Osteocyte (in vitro differentiated cells): ENCODE measurements around the gene NRSN1. TPM values are rescaled to one million over a fixed set of nuclear protein-coding genes. Genes with fewer than 3 reads are reported as not detected.

Experiments used
- DNase-seq: peaks from one replicate; pipeline ENCODE4 v3.0.0; 2021; ENCODE audit warnings: mixed read lengths; ENCODE audit not compliant: unreplicated experiment; ENCODE audit errors: extremely low spot score
- H3K27ac Mint-ChIP-seq: one replicate; pipeline ENCODE4 v1.8.0; 2021; ENCODE audit warnings: mild to moderate bottlenecking, mixed read lengths; ENCODE audit not compliant: unreplicated experiment
- H3K27me3 Mint-ChIP-seq: one replicate; pipeline ENCODE4 v1.8.0; 2021; ENCODE audit warnings: mixed read lengths; ENCODE audit not compliant: unreplicated experiment
- H3K36me3 Mint-ChIP-seq: one replicate; pipeline ENCODE4 v1.8.0; 2021; ENCODE audit warnings: mixed read lengths; ENCODE audit not compliant: unreplicated experiment
- H3K4me1 Mint-ChIP-seq: one replicate; pipeline ENCODE4 v1.8.0; 2021; ENCODE audit warnings: mixed read lengths; ENCODE audit not compliant: unreplicated experiment
- H3K4me3 Mint-ChIP-seq: one replicate; pipeline ENCODE4 v1.8.0; 2021; ENCODE audit warnings: mild to moderate bottlenecking, moderate library complexity, mixed read lengths; ENCODE audit not compliant: unreplicated experiment
- H3K9me3 Mint-ChIP-seq: one replicate; pipeline ENCODE4 v1.8.0; 2021; ENCODE audit warnings: mixed read lengths; ENCODE audit not compliant: unreplicated experiment
- CTCF ChIP-seq: fragments of 200-600 bp; sonication (generic); IDR thresholded peaks from 2 replicates; pipeline ENCODE4 v1.5.0; 2021; ENCODE audit warnings: antibody characterized with exemption, mild to moderate bottlenecking, moderate library complexity
- total RNA-seq: library from RNA; stranded (reverse); gene quantifications from 2 replicates; pipeline ENCODE4 v1.2.1, GENCODE V29; 2021

NRSN1 gene
- total RNA-seq, 1 donor from 2014 or later = not detected

- no peak for DNase-seq
- TF ChIP-seq CTCF = no peak
- no peak overlapping the region for H3K4me3 Mint-ChIP-seq
- H3K27me3 Mint-ChIP-seq = no peaks in the 10 kb centered on the region
- H3K9me3 Mint-ChIP-seq = peaks cover 4% of the 10 kb centered on the region
- H3K36me3 Mint-ChIP-seq = no peaks in the 10 kb centered on the region
- H3K27ac Mint-ChIP-seq = no peak overlapping the region
- no peaks in the 10 kb centered on the region for H3K4me1 Mint-ChIP-seq
Observed at GRCh38 chr6:24146871-24147270, 20.9 kb downstream of the NRSN1 start.

GRCh38 chr6:24147511-24148153 is 21.6 kb downstream of the NRSN1 start:
- DNase-seq = no peak
- Mint-ChIP-seq H3K4me3 (no peak overlapping the region), H3K9me3 (peaks cover 4% of the 10 kb centered on the region), H3K27ac (no peak overlapping the region), H3K27me3 (no peaks in the 10 kb centered on the region), H3K36me3 (no peaks in the 10 kb centered on the region), H3K4me1 (no peaks in the 10 kb centered on the region)
- no peak for TF ChIP-seq CTCF

- H3K4me3 Mint-ChIP-seq = no peak overlapping the region
- no peaks in the 10 kb centered on the region for H3K36me3 Mint-ChIP-seq
- no peak for DNase-seq
- TF ChIP-seq CTCF = no peak
- no peak overlapping the region for H3K27ac Mint-ChIP-seq
- H3K9me3 Mint-ChIP-seq = peaks cover 4% of the 10 kb centered on the region
- H3K27me3 Mint-ChIP-seq = no peaks in the 10 kb centered on the region
- no peaks in the 10 kb centered on the region for H3K4me1 Mint-ChIP-seq
Observed at GRCh38 chr6:24148154-24148570, 22.1 kb downstream of the NRSN1 start.

GRCh38 chr6:24148684-24149083 is 22.7 kb downstream of the NRSN1 start:
- H3K4me3 Mint-ChIP-seq = no peak overlapping the region
- no peaks in the 10 kb centered on the region for H3K36me3 Mint-ChIP-seq
- no peak for DNase-seq
- H3K27me3 Mint-ChIP-seq = no peaks in the 10 kb centered on the region
- no peak for TF ChIP-seq CTCF
- H3K4me1 Mint-ChIP-seq = no peaks in the 10 kb centered on the region
- no peak overlapping the region for H3K27ac Mint-ChIP-seq
- peaks cover 4% of the 10 kb centered on the region for H3K9me3 Mint-ChIP-seq

- Mint-ChIP-seq H3K27me3 (no peaks in the 10 kb centered on the region), H3K27ac (no peak overlapping the region), H3K4me3 (no peak overlapping the region), H3K4me1 (no peaks in the 10 kb centered on the region), H3K36me3 (no peaks in the 10 kb centered on the region), H3K9me3 (peaks cover 2% of the 10 kb centered on the region)
- no peak for TF ChIP-seq CTCF
- DNase-seq = no peak
Observed at GRCh38 chr6:24149296-24149695, 23.3 kb downstream of the NRSN1 start.
